ENCODE results near the gene ZDHHC4.
A peak's percentile ranks its signal among the peaks of the same experiment; 100 is the strongest.
"Not testable (repeated sequence)": the region's sequence is repeated elsewhere in the genome, so short reads cannot be mapped to it uniquely, and the experiment has no call there.

Gene ZDHHC4

DNA sequence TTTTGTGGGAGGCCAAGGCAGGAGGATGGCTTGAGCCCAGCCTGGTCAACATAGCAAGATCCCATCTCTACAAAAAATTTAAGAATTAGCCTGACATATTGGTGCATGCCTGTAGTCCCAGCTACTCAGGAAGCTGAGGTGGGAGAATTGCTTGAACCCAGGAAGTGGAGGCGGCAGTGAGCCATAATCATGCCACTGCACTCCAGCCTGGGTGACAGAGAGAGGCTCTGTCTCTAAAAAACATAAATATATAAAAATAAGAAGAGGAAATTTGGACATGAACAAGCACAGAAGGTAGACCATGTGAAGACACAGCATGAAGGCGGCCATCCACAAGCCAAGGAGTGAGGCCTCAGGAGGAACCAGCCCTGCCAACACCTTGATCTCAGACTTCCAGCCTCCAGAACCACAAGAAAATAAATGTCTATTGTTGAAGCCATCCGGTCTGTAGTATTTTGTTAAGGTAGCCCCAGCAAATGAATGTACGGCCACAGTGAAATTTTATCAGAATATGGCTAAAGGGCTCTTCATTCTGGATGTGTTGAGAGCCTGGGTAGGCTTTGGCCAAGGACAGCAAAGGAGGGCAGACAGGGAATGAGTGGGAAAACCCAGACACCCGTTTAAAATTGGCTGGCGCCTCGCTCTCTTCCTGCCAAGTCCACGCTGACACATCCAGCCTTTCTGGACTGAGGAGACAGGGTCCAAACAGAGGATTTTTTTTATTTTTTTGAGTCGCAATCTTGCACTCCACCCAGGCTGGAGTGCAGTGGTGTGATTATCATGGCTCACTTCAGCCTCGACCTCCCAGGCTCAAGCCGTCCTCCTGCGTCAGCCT is 13.1 kb upstream of the ZDHHC4 start:
- DNase-seq: no peak

GRCh38 chr7:6565655-6566054 is 11.6 kb upstream of the ZDHHC4 start:
- DNase-seq: no peak

DNA sequence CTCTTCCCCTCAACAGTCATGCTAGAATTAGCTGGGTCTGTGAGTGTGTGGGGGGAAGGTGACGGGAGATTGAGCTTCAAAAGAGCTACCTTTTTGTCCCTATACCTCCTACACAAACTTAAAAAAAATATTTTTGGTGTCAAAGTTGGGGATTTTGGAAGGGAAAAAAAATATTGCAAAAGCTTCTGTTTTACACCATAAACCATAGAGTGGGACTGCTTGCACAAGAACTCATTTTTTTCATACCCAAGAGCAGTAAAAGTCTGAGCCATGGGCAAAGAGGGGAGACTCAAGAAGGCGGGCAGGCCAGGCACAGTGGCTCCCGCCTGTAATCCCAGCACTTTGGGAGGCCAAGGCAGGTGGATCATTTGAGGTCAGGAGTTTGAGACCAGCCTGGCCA is 9.4 kb upstream of the ZDHHC4 start:
- DNase-seq: no peak

DNA sequence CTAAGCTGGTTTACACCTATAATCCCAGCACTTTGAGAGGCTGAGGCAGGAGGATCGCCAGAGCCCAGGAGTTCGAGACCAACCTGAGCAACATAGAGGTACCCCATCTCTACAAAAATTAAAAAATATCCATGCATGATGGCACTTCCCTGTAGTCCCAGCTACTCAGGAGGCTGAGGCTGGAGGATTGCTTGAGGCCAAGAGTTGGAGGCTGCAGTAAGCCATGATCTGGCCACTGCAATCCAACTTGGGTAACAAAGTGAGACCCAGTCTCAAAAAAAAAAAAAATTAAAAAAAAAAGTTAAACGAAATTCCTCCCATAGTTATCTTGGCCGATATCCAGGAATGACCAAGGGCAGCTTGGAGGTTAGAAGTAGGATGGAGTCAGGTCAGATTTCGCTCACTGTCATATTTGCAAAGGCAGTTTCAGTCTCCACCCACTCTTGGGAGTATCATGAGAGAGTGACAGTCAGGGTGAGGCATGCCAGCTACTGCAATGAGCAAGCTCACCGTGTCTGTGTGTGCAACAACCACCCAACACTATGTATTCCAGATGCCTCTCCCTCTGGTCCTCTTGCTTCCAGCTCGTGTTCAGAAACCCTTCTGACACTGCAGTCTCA is 6.0 kb upstream of the ZDHHC4 start:
- DNase-seq: no peak

DNA sequence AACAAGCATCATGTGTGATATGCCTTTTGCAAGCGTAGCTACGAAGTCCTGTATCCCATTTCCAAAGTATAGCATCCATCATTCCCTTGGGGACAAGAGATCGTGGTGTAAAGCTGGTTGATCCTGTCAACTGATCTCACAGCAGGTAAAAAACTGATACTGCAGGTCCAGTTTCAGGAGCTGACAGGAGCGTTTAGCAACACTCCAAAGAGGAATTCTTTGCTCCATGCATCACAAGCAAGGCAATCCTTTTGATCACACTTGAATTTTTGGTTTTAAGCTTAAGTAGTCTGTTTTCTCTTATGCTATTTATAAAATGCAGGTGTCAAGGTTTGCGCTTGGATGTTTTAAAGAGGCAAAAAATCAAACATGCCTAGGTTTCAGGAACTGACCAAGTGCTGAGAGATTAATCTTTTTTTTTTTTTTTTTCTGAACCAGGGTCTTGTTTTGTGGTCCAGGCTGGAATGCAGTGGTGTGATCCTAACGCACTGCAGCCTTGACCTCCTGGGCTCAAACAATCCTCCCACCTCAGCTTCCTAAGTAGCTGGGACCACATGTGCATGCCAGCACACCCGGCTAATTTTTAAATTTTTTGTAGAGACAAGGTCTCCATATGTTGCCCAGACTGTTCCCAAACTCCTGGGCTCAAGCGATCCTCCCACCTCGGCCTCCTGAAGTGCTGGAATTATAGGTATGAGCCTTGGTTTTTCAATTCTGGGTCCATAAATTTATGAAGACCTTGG is 1.8 kb upstream of the ZDHHC4 start:
- no peak for DNase-seq

DNA sequence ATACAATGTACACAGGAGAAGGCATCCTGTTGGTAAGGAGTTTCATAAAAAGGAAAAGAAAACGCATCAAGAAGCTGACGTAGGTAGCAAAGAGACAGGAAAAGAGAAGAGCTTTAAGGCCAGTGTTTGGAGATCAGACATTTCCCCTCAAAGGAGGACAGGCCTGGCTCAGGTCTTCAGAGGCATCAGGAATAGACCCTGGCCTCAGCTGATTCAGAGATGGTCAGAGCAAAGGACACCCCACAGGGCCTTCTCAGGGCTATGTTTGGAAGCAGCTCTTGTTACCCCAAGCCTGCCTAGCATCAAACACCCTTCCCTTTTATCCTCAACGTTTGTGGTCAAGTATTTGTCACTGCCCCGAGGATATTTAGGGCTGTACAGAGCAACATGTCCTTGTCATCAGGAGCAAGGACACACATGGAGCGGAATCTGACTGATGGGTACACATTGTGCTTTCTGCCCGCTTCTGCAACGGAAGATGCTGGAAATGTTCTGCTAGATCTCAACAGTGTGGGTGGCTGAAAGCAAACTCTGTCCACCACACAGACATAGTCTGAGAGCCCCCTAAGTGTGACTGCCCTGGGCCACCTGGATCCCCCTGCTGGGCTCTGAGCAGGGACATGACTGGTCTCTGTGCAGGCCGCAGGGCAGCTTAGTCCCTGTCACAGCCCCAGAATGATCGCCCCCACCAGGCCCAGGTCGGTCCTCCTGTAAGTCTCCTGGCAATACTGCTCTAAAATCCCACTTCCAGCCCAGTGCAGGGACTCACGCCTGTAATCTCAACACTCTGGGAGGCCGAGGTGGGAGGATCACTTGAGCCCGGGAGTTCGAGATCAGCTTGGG is 1.0 kb upstream of the ZDHHC4 start:
- peak; percentile 33 for DNase-seq

GRCh38 chr7:6576867-6577368 is 336 bp upstream of the ZDHHC4 start:
- peak; percentile 41 for DNase-seq

- DNase-seq: no peak
These were observed 1.1 kb downstream of the ZDHHC4 start for GRCh38 chr7:6578114-6579084.

DNA sequence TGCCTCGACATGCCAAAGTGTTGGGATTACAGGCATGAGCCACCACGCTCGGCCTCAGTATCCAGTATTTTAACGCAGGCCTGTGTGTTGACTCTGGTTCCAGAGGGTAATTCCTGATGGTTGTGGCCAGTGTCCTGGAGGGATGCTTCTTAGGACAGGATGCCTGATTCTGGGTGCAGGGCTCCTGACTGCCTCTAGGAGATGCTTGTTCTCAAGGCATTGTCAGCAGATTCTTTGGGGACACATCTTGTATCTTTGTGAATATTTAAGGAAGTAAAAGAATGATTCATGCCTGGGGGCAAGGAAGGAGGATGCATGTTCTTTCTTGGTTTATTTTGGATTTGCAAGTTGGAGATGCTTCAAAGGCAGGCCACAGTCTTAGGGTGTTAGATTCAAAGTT is 2.2 kb downstream of the ZDHHC4 start:
- peak; percentile 55 for DNase-seq

DNA sequence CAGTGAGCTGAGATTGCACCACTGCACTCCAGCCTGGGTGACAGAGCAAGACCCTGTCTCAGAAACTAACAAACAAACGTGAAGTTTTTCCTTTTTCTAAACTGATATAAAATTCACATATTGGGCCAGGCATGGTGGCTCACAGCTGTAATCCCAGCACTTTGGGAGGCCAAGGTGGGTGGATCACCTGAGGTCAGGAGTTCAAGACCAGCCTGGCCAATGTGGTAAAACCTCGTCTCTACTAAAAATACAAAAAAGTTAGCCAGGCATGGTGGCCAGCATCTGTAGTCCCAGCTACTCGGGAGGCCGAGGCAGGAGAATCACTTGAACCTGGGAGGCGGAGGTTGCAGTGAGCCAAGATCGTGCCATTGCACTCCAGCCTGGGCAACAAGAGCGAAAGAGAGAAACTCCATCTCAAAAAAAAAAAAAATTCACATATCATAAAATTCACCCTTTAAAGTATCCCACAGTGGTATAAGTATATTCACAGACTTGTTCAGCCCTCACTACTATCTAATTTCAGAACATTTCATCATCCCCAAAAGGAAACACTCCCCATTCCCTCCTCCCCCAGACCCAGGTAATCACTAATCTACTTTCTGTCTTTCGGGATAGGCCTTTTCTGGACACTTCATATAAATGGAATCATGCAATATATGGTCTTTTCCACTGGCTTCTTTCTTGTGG is 8.6 kb downstream of the ZDHHC4 start:
- DNase-seq: not testable (repeated sequence)

- DNase-seq: no peak
These were observed 11.3 kb downstream of the ZDHHC4 start for GRCh38 chr7:6588566-6588965.

DNA sequence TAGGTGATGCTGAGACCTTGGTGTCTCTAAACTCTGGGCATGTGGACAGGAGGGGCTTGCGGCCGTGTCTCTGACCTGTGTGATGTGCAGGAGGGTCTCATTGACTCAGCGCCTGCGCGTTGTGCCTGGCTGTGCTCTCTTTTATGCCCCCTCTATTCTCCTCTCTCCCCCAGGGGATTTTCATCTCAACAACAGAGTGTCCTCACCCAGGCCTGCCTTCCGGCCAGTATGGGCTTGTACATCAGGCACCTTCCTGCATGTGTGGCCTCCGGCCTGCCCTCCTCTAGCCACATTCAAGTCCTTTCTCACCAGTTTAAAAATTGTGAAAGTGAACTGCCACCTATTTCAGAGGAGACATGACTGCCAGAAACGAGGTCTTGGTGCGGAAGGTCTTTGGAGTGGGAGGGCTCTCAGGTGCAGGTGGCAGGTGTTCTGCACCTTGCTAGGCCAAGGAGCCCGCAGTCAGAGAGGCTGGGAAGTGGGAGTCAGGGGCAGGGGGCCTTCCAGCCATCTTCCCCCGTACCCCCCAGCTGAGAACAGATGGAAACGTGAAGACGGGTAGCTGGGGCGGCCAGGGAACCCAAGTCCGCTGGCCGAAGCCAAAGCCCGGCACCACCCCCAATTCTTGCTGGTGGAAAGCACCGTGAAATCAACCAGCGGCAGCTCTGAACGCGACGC is 12.0 kb downstream of the ZDHHC4 start:
- DNase-seq: no peak

GRCh38 chr7:6589829-6590644 is 12.8 kb downstream of the ZDHHC4 start, which contains the start of gene INTS15:
Gene INTS15 (plus strand): TSS chr7:6590021. CDS start chr7:6590284, 263 bp downstream.
- peak; percentile 86 for DNase-seq

DNA sequence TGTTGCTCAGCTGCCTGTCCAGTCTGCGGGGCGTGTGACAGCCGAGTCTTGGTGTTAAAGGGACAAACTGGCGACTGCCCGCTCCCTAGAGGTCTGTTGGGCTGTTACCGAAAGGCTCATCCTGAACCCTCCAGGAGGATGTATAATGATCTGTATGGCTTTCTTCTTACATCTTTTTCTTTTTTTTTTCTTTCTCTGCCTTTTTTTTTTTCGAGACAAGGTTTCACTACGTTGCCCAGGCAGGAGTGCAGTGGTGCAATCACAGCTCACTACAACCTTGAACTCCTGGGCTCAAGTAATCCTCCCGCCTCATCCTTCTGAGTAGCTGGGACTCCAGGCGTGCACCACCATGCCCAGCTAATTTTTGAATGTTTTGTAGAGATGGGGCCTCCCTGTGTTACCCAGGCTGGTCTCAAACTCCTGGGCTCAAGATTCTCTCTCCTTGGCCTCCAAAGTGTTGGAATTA is 13.4 kb downstream of the ZDHHC4 start:
- DNase-seq: no peak

DNA sequence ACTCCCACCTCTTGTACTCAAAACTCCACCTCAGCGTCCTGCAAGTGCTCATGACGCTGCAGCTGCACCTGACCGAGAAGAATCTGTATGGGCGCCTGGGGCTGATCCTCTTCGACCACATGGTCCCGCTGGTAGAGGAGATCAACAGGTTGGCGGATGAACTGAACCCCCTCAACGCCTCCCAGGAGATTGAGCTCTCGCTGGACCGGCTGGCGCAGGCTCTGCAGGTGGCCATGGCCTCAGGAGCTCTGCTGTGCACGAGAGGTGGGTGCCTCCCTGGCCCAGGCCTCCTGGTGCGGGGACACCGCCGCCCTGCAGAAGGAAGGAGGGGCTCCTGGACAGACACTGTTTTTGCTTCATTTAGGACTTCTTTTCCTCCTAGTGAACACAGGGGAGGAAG is 22.8 kb downstream of the ZDHHC4 start:
- no peak for DNase-seq

GRCh38 chr7:6604458-6604857 is 27.2 kb downstream of the ZDHHC4 start:
- no peak for DNase-seq

DNA sequence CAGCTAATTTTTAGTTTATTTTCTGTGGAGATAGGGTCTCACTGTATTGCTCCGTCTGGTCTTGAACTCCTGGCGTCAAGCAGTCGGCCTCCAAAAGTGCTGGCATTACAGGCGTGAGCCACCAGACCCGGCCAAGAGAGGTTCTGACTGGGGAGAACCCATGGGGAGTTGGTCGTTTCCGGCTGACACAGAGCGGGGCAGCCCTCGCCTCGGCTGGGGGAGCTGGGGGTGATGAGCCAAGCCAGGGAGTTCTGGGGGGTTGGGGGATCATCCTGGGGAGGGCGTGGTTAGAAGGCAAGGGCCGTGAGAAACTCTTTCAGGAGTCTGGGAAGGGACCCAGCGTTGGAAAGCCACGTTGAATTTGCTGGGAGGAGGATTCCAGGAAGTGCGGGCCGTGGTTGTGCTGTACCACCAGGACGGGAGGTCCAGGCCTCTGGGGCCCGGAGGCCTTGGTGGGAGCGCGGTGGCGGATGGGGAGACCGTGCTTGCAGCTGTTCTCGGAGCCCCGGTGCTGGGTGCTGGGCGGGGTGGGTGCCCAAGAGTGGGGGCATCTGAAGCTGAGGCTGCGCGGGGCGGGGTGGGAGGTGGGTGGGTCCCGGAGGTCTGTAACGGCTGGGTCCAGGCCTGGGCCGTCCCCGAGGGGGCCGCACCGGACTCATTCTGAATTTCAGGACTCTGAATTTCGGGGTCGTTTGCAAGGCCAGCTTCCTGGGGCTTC is 29.8 kb downstream of the ZDHHC4 start:
- no peak for DNase-seq

DNA sequence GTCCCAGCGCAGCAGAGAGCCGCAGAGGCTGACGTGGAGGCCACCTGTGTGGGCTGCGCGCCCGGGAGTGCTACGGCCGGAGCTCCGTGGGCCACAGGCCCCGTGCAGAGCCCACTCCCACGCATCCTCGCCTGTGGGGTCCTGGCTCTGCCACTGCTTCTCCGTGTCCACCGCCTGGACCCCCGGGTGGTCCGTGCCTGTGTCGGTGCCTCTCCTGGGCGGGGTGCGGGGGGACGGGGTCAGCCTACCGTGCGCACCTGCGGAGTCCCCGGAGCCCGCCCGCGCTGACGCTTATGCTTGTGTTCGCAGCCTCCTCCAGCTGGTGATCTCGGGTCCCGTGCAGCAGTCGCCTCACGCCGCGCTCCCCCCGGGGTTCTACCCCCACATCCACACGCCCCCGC is 30.4 kb downstream of the ZDHHC4 start:
- DNase-seq: no peak

All from hematopoietic multipotent progenitor cell treated with erythropoietin and hydrocortisone succinate and interleukin-3 and kit ligand, for 6 days (in vitro differentiated cells).